NCI-H128 (cell line): ENCODE data around the gene TROAP.

Source experiments
- DNase-seq: peaks from one replicate; lab custom pipeline; 2025; ENCODE audit not compliant: unreplicated experiment; lab: John Stamatoyannopoulos, UW

The TROAP gene

DNA sequence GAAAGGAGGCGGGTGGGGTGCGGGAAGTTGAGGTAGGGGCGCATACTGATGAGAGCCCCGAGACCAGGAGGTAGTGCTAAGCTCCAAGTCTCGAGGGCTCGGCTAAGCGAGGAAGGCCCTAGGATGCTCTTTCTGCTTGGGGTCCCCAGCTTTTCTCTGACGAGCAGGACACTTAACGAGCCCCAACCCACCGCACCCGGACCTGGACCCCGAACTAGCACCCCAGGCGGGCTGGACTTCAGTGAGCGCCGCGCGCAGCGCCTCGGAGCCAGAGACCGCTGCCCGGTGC, 18.7 kb downstream of the TROAP start:
- no peak for DNase-seq

DNA sequence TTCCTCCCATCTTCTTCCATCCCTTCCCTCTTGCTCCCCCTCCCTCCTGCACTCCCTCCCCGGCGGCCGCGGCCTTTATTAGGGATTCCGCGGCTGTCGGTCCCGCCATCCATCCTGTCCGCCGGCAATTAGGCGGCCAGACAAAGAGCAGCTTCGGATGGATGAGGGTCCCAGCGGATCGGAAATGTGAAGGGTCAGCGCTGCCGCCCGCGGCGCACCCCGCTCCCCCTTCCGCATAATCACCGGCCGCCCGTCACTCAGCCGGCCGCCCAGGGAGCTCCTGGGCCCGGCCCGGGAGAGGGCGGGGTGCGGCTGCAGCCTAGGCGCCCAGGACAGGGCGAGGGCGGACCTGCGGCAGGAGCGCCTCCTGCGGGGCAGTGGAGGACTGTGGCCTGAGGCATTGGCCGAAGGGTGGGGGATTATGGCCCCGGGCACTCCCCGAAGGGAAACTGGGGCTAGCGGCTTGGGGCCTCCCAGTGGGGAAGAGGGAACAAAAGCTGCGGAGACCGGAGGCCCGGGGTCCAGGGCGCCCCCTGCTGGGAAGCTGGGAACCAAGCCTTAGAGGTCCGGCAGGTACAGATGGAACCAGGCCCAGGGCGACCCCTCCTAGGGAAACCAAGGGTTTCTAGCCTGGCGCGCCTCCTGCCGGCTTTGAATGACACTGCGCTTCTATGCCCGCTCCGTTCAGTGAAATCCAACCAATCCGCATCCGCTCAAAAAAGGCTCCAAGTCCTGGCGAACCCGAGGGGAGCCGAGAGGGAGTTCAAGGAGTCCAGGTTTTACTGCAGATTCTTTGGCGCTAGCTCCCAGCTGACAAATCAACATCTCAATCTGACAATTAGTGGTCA, 19.2 kb downstream of the TROAP start:
- peak; percentile 84 for DNase-seq

DNA sequence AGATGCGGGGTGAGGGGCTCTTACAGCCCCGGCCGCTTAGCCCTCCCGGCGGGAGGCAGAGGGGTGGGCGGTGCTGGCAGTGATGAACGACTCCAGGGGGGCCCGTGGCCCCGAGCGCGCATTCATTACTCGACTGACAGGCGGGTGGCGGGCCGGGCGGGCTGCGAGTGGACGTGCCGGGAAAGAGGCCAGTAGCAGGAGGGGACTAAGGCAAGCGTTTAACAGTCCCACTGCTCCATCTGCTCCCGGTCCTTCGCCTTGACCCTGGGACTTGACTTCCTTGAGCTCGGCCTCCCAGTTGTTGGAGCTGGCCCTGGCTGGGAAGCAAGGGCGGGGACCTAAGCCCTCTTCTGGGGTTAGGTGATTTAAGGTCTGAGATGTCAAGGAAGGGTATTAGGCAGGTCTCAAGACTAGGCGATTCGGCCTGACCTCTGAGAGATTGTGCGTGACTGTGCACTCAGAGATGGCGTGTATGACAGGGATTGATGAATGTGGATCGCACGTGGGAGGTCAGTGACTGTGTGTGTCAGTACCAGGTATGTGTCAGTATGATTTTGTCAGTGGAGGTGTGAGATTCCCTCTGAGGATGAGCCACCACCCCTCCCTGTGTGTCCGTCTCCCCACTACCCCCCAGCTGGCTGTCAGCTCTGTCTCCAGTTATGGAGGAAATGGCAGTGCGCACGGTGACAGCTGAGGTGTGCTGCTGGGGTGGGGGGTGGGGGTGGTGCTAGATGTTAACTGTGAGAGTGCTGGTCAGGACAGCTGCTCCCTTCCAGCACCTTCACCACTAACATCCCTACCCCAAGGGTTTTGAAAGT, 20.1 kb downstream of the TROAP start:
- DNase-seq = no peak

DNA sequence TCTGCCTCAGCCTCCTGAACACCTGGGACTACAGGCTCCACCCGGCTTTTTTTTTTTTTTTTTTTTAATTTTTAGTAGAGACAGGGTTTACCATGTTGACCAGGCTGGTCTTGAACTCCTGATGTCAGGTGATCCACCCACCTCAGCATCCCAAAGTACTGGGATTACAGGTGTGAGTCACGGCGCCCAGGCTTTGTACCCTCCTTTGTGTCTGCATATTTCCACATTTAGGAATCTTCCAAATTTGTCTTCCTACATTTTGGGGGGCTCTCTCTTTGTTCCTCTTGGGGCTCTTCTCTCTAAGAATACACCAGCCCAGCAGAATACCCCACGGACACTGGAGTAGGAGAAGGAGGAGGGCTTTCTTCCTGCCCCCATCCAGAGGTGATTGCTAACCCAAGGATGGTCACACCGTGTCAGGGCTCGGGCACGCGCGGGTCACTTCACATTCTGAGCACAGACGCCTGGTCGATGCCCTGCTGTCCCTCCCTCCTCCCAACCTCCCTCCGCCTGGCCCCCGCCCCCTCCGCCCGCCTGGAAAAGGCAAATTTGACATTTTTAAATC, 21.5 kb downstream of the TROAP start:
- no peak for DNase-seq

DNA sequence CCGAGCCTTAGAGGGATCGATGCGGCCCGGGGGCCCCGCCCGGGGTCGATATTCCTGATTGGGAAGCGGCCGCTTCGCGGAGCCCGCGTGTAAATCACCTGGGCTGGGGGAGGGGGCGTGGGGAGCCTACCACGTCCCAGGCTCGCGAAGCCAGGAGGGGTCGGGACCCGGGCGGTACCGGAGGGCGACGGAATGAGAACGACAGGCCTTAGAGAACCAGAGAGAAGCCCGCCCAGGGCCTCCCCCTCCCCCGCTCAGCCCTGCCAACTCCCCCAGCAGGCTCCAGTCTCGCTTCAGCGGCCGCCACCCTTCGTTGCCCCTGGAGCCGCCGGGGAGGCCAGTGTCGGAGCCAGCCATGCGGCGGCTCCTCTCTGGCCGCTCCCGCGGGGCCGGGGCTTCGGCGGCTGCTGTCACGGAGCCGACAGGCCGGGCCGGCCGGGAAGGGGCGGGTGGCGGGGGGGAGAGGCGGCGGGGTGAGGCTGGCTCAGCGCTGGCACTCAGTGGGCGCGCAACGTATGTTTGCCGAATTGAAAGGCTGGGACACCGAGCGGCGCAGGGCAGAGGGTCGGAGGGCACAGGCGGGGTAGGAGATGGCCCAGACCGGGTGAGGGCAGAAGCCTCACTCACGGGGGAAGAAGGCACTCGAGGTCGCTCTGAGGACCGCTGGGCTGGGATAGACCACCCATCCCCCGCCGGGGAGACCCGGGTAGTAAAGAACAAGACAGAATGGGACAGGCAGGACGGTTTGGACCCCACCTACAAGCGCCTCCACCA, 22.2 kb downstream of the TROAP start:
- no peak for DNase-seq

DNA sequence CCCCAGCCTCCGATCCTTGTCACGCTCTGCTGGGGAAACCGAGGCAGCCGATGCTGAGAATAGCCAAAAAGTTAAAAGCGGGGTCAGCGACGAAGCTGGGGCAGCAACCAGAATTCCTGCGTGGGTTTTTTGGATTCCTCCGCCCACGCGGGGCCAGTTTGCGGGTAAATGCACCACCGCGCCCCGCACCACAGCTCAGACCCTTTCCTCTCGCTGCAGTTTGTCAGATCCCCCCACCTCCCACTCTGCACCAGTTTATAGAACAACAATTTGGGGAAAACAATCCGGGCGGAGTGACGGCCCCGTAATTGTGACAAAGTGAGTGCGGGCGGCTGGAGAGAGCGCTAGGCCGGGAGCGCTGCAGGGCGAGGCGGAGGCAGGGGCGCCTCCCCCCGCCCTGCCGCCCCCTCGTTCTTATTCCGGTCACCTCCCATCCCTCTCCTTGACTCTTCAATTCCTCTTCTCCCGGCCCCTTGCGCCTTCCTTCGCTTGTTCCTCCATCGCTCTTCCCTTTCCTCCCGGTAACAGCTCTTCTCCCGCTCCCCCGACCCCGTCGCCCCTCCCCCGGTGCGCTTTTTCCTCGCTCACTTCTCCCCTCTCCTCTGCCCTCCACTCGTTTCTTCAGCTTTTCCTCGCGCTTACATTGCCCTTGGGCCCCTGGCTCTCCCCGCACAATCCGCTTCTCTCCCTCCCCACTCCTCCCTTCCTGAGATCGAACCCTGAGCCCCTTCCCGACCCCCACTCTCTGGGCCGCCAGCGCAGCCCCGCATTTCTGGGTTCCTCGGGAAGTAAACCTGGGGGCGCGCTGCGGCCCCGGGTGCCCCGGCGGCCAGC, 23.0 kb downstream of the TROAP start:
- DNase-seq = no peak

DNA sequence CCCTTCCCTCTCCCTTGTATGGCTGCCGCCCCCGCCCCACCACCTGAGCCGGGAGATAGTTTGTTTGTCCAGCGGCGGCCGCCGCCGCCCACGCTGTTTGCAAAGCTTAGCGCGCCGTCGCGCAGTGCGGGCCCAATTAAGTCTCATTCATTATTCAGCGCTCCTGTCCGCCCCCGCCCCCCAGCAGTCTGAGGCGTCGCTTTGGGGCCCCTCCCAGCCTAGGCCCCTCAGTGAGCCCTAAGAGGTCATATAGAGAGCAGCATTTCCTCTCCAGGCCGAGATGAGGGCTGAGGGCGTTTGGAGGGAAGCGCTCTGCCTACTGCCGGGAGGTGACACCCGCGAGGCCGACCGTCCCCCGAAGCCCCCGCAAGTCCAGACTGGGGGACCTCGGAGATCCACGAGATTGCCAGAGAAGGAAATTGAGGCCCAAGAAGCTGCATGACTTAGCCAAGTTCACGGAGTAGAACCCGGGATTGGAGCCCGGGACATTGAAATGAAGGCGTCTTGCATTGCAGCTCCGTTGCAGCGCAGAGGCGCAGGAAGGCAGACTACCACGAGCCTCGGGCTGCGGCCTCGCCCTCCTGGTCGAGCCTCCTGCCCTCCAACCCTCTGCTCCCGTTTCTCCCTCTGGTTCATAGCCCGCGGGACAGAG, 23.7 kb downstream of the TROAP start, which contains the start of gene DNAJC22:
TSS of gene DNAJC22 (plus strand) at position 230 of the 652 bp plus-strand sequence. CDS start 1,985 bp downstream, outside the sequence.
- DNase-seq = no peak

DNA sequence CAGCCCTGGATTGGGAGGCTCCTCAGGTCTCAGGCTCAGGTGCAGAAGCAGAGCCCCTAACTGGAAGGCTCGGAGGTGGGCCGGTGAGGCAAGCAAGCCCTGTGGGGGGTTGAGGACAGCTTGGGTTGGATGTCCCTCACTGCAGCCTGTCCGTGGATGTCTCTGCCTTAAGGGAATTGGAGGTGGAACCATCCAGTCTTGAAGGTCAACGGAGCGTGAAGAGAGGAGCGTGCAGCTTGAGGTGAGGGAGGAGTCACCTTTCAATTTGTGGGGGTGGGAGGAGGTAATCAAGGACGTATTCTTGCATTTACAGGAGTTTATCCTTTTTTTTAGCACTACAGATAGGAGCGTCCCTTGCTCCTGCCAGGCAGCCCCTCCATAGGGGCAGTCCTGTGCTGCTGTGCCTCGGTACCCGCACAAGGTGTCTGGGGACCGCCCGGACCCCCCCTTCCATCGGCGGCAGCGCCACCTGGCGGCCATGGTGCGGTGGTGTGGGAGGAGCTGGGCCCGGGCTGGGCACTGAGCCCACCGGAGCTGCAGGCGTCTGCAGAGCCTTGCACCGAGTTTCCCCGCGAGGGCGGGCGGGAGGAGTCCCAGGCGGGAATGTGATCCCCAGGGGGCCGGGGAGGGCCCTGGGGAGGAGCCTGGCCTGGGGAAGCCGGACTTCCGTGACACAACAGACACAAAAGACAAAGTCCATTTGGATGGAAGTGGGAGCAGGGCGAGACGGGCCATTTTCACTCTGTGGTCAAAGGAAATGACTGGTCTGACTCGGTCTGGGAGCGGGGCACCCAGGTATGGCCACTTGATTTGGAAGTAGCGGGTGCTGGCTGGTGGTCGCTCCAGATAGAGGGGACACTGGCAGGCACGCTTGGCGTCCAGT, 24.5 kb downstream of the TROAP start:
- peak; percentile 63 for DNase-seq

DNA sequence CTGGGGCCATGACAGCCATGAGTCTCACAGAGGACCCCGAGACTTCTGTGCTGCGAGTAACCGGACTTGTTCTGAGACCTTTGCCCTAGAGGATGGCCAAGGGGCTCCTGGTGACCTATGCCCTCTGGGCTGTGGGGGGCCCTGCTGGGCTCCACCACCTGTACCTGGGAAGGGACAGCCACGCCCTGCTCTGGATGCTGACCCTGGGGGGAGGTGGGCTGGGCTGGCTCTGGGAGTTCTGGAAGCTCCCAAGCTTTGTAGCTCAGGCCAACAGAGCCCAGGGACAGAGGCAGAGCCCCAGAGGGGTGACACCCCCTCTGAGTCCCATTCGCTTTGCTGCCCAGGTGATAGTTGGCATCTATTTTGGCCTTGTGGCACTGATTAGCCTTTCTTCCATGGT, 25.7 kb downstream of the TROAP start:
- DNase-seq = no peak

DNA sequence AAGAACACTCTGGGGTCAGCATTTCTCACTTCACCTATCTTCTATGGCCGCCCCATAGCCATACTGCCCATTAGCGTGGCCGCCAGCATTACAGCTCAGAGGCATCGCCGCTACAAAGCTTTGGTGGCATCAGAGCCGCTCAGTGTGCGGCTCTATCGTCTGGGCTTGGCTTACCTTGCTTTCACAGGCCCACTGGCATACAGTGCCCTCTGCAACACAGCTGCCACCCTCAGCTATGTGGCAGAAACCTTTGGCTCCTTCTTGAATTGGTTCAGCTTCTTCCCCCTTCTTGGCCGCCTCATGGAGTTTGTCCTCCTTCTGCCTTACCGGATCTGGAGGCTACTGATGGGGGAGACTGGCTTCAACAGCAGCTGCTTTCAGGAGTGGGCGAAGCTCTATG, 26.2 kb downstream of the TROAP start:
- DNase-seq = no peak

DNA sequence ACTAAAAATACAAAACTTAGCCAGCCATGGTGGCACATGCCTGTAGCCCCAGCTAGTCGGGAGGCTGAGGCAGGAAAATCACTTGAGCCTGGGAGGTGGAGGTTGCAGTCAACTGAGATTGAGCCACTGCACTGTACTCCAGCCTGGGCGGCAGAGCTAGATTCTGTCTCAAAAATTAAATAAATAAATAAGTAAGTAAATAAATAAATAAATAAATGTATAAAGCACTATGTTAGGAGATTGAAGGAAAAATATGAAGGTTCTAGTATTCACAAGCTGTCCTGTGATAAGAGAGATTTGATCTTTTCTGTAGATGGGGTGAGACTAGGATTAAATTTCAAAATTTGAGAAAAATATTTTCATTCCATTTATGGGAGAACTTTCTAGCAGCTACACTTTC, 29.3 kb downstream of the TROAP start:
- DNase-seq = no peak

DNA sequence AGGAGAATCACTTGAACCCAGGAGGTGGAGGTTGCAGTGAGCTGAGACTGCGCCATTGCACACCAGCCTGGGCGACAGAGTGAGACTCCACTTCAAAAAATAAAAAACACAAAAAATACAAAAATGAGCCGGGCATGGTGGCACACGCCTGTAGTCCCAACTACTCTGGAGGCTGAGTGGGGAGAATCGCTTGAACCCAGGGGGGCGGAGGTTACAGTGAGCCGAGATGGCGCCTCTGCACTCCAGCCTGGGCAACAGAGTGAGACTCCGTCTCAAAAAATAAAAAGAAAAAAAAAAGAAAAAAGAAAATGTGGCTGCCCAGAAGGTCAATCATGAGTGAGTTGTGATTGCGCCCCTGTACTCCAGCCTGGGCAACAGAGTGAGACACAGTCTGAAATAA, 32.9 kb downstream of the TROAP start:
- DNase-seq = no peak

DNA sequence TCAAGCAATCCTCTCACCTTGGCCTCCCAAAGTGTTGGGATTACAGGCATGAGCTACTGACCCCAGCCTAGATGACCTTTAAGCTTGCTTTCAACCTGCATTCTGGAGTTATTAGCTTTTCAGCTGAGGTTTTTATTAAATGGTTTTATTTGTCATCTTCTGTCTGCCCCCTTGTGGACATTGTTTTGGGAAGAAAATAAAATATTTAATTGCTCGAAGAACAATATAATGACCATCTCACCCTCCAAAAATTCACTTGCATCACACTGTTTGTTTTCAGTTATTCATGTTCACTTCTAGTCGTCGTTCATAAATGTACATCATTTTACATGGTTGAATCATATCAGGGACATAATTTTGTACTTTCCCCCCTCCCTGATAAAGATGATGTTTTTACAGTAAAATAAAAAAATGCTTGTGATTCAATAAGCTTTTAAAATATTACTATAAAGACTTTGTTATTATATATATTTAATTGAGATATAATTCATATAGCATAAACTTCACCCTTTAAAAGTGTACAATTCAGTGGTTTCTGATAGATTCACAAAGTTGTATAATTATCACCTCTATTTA, 34.1 kb downstream of the TROAP start:
- no peak for DNase-seq

DNA sequence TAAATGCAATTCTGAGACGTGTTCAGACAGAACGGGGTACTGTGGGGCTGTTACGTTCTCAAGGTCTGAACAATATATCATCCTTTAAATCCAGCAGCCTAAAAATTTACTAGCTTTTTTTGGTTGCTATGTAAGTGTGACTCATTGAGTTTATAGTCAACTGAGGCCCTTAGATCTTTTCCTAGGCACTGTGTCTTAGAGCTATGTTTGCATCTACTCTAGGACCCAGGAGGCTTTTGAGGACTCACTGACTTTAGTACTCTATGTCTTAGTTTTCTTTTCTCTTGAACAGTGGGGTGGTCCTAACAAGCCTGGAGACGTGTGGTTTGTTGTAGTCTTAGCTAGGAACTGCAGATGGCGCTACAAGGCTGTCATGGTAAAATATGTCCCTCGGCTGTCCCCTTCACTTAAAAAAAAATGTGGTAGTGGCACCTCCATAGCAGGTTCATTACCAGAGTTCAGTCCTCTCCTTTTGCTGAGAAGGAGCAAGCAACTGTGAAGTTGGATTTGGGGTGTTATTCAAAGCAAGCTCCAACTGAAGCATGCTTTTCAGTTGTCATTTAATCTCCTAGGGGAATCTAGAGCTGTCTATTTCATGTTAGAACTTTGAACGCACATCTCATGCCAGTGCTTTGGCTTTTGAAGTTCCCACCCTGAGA, 35.6 kb downstream of the TROAP start:
- peak; percentile 57 for DNase-seq

DNA sequence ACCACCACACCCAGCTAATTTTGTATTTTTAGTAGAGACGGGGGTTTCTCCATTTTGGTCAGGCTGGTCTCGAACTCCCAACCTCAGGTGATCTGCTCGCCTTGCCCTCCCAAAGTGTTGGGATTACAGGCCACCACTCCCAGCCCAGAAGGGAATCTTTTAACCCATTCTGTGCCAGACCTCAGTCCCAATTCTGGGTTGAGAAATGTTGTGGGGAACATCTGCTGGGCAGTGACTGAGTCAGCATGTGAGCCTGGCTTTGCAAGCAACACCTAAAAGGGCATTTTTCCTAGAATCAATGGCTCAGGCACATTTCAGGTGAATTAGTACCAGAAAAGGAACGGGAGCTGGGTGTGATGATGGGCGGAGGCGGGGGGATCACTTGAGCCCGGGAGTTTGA, 36.6 kb downstream of the TROAP start:
- DNase-seq = no peak

DNA sequence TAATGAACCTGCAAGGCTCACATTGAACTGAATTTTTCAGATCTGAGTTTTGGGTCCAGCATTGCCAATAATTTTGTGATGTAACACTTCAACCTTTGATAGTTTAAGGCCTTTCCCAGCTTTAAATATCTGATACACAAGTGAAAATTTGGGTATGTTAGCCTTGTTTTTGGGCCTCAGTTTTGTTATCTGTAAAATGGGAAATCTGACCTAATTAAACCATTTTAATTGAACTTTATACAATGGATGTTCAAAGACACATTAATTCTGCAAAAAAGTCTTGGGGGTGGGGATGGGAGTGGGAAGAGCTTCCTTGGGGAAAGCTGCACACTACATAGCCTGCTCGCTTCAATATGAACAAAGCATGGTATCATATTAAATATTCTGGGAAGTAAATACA, 39.0 kb downstream of the TROAP start:
- no peak for DNase-seq

DNA sequence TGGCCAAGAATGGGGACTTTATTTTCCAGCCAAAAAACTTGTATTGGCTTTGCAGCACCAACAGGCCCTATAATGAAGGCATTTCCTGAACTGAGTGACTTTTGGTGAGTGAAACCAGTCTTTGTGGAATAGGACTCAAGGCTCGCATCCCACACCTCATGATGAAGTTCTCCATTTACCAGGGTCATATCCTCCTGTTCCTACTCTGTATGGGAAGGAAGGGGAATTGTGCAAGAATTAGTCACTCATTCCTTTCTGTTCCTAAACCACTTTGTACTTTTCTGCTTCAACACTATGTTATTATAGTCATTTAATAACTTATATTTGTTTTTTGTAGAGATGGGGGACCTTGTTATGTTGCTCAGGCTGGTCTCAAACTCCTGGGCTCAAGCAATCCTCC, 41.9 kb downstream of the TROAP start:
- no peak for DNase-seq

DNA sequence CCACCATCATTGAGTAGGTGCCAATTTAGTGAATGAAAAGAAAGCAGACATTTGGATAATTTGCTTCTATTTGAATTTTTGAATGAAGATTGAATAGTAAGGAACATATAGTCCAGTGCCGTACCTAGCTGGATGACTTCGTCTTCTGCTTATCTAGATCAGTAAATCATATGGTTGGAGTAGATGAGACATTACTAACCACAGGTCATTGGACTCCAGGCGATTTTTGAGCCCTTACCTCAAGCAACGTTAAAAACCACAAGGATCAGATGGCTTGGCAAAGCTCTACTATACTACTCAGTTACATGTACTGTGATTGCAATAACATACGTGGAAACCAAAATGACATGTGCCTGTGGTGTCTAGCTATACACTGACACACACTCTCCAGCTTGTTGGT, 42.5 kb downstream of the TROAP start:
- DNase-seq = no peak
